Measurements from ENCODE around the gene CHD9.

GRCh38 chr16:53103811-53104210 is 49.0 kb downstream of the CHD9 start:
- TF ChIP-seq POLR2A (IDR thresholded peaks at IDR 0.05; ENCODE audit: low read depth, low read length): no peak
- TF ChIP-seq POLR2AphosphoS5 (IDR thresholded peaks at IDR 0.05; ENCODE audit: low read depth, low read length): no peak
